ENCODE results near the gene CRYGC. TPM values are rescaled to one million over a fixed set of nuclear protein-coding genes. Genes with fewer than 3 reads are reported as not detected.

CRYGC gene
- total RNA-seq, 1 donor from 2014 or later = not detected

GRCh38 chr2:208174144-208174543 is 44.5 kb upstream of the CRYGC start:
- no peaks in the 10 kb centered on the region for H3K9me3 Mint-ChIP-seq (ENCODE audit: unreplicated experiment)
- TF ChIP-seq, protein P1, sequence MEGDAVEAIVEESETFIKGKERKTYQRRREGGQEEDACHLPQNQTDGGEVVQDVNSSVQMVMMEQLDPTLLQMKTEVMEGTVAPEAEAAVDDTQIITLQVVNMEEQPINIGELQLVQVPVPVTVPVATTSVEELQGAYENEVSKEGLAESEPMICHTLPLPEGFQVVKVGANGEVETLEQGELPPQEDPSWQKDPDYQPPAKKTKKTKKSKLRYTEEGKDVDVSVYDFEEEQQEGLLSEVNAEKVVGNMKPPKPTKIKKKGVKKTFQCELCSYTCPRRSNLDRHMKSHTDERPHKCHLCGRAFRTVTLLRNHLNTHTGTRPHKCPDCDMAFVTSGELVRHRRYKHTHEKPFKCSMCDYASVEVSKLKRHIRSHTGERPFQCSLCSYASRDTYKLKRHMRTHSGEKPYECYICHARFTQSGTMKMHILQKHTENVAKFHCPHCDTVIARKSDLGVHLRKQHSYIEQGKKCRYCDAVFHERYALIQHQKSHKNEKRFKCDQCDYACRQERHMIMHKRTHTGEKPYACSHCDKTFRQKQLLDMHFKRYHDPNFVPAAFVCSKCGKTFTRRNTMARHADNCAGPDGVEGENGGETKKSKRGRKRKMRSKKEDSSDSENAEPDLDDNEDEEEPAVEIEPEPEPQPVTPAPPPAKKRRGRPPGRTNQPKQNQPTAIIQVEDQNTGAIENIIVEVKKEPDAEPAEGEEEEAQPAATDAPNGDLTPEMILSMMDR (IDR thresholded peaks at IDR 0.05; ENCODE audit: unreplicated experiment) = no peak

GRCh38 chr2:208172125-208172524 is 42.5 kb upstream of the CRYGC start:
- H3K4me3 Mint-ChIP-seq (ENCODE audit: unreplicated experiment) = no peak overlapping the region
- H3K27ac Mint-ChIP-seq (ENCODE audit: unreplicated experiment) = no peak overlapping the region
- no peaks in the 10 kb centered on the region for H3K36me3 Mint-ChIP-seq (ENCODE audit: low read depth, unreplicated experiment)
- DNase-seq (ENCODE audit: low spot score) = no peak
- peaks cover 2% of the 10 kb centered on the region for H3K4me1 Mint-ChIP-seq (ENCODE audit: unreplicated experiment)
- TF ChIP-seq, protein P1 (IDR thresholded peaks at IDR 0.05; ENCODE audit: unreplicated experiment) = no peak
- H3K27me3 Mint-ChIP-seq (ENCODE audit: unreplicated experiment) = peaks cover 3% of the 10 kb centered on the region
- no peaks in the 10 kb centered on the region for H3K9me3 Mint-ChIP-seq (ENCODE audit: unreplicated experiment)

More at GRCh38 chr2:208174144-208174543, 44.5 kb upstream of the CRYGC start:
- H3K36me3 Mint-ChIP-seq (ENCODE audit: low read depth, unreplicated experiment) = no peaks in the 10 kb centered on the region
- H3K4me3 Mint-ChIP-seq (ENCODE audit: unreplicated experiment) = no peak overlapping the region
- H3K27me3 Mint-ChIP-seq (ENCODE audit: unreplicated experiment) = peaks cover 3% of the 10 kb centered on the region
- H3K4me1 Mint-ChIP-seq (ENCODE audit: unreplicated experiment) = peaks cover 2% of the 10 kb centered on the region
- DNase-seq (ENCODE audit: low spot score) = no peak
- no peak overlapping the region for H3K27ac Mint-ChIP-seq (ENCODE audit: unreplicated experiment)

DNA sequence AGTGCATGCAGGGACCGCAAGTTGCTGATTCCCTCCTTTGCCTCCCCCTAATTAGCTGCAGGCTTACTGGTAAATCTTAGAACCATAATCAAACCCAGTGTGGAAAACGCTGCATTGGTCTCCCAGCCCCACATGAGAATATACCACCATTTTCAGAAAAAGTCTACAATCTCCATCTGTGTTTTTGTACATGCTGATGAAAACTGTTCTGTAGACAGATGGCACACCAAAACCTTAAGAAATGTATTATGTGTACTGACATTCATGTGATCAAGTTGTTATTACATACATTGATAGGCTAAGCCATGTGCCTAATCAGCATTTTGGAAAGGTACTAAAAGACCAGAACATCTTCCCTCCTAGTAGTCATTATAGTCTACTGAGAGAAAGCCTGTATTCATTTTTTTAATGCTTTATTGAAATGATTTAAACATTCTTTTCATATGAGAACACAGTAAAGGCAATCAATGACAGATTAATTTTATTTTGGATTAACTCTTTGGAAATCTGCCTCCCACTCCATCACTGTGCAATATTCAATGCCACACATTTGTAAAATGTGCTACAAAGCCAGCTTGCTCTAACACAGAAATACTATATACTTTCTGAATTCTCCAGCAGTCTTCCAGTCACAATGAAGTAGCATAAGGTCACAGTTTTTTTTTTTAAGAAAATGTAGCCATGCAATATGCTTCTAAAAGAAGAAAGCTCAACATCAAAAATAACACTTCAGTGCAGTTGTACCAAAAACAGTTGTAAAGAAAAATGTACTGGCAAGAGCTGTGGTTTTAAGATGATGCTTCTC is 35.5 kb upstream of the CRYGC start:
- no peaks in the 10 kb centered on the region for H3K4me1 Mint-ChIP-seq (ENCODE audit: unreplicated experiment)
- peaks cover 2% of the 10 kb centered on the region for H3K27me3 Mint-ChIP-seq (ENCODE audit: unreplicated experiment)
- H3K36me3 Mint-ChIP-seq (ENCODE audit: low read depth, unreplicated experiment) = no peaks in the 10 kb centered on the region
- DNase-seq (ENCODE audit: low spot score) = no peak
- no peak overlapping the region for H3K27ac Mint-ChIP-seq (ENCODE audit: unreplicated experiment)
- no peak overlapping the region for H3K4me3 Mint-ChIP-seq (ENCODE audit: unreplicated experiment)
- TF ChIP-seq, protein P1 (IDR thresholded peaks at IDR 0.05; ENCODE audit: unreplicated experiment) = no peak
- no peaks in the 10 kb centered on the region for H3K9me3 Mint-ChIP-seq (ENCODE audit: unreplicated experiment)

DNA sequence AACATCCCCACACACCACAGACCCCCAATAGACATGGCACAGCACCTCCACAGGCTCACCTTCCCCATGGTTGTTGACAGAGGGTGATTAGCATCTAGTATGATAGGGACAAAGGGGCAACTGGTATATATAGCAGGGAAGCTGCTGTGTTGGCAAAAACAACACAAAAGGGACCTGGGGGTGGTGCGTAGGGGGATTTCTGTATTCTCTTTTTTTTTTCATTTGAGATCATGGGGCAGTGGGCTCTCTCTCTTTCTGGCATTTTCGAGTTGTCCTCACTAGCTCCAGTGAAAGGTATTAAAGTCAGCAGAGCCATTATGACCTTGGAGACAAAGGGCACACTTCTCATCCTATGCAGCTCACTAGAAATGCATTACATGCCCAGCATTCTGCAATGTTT is 33.9 kb upstream of the CRYGC start, which contains the start of gene CRYGA:
Gene CRYGA (minus strand): TSS at position 101 of the 400 bp plus-strand sequence. CDS start 33 bp downstream, at position 68.
- no peak within 1 kb of the TSS for H3K4me3 Mint-ChIP-seq (ENCODE audit: unreplicated experiment)
- H3K9me3 Mint-ChIP-seq (ENCODE audit: unreplicated experiment) = no peaks in the 10 kb centered on the region
- H3K27ac Mint-ChIP-seq (ENCODE audit: unreplicated experiment) = no peak within 1 kb of the TSS

More for the DNA sequence above, 33.9 kb upstream of the CRYGC start, which contains the start of gene CRYGA:
- Mint-ChIP-seq H3K4me1 (ENCODE audit: unreplicated experiment) (no peaks in the 10 kb centered on the region), H3K36me3 (ENCODE audit: low read depth, unreplicated experiment) (no peaks in the 10 kb centered on the region), H3K27me3 (ENCODE audit: unreplicated experiment) (peaks cover 5% of the 10 kb centered on the region)
- TF ChIP-seq, protein P1 (IDR thresholded peaks at IDR 0.05; ENCODE audit: unreplicated experiment) = no peak
- no peak for DNase-seq (ENCODE audit: low spot score)
